ENCODE measurements around the gene BRK1.
"Not testable (repeated sequence)": the region's sequence is repeated elsewhere in the genome, so short reads cannot be mapped to it uniquely, and the experiment has no call there.

The BRK1 gene

GRCh38 chr3:10115326-10116137 is at the start of gene BRK1:
Gene BRK1 (plus strand): TSS chr3:10115675. CDS start chr3:10115702, 27 bp downstream.
- peak; percentile 97 for DNase-seq

- not testable (repeated sequence) for DNase-seq
These were observed 45.4 kb upstream of the BRK1 start for GRCh38 chr3:10070077-10070476.

GRCh38 chr3:10074666-10075065 is 40.8 kb upstream of the BRK1 start:
- peak; percentile 11 for DNase-seq

- DNase-seq: no peak
These were observed 33.6 kb upstream of the BRK1 start for GRCh38 chr3:10081871-10082270.

GRCh38 chr3:10085738-10086137 is 29.7 kb upstream of the BRK1 start:
- no peak for DNase-seq

- DNase-seq: no peak
These were observed 27.2 kb upstream of the BRK1 start for GRCh38 chr3:10088256-10088655.

- no peak for DNase-seq
These were observed 25.3 kb upstream of the BRK1 start for GRCh38 chr3:10090179-10090578.

- not testable (repeated sequence) for DNase-seq
These were observed 24.7 kb upstream of the BRK1 start for GRCh38 chr3:10090774-10091173.

GRCh38 chr3:10091387-10091786 is 24.1 kb upstream of the BRK1 start:
- DNase-seq: not testable (repeated sequence)

GRCh38 chr3:10093678-10094077 is 21.8 kb upstream of the BRK1 start:
- no peak for DNase-seq

- no peak for DNase-seq
These were observed 16.4 kb upstream of the BRK1 start for GRCh38 chr3:10099041-10099440.

- no peak for DNase-seq
These were observed 8.6 kb upstream of the BRK1 start for GRCh38 chr3:10106919-10107318.

- DNase-seq: no peak
These were observed 7.4 kb upstream of the BRK1 start, which contains the start of gene FANCD2OS for GRCh38 chr3:10108091-10108490. Gene FANCD2OS (minus strand): TSS chr3:10108255. CDS start chr3:10104774, 3,481 bp downstream.

GRCh38 chr3:10116138-10116460 is 624 bp downstream of the BRK1 start:
- peak; percentile 73 for DNase-seq

GRCh38 chr3:10116928-10117327 is 1.5 kb downstream of the BRK1 start:
- DNase-seq: no peak

- DNase-seq: no peak
These were observed 3.9 kb downstream of the BRK1 start for GRCh38 chr3:10119376-10119775.

GRCh38 chr3:10121064-10121463 is 5.6 kb downstream of the BRK1 start:
- no peak for DNase-seq

- DNase-seq: no peak
These were observed 7.2 kb downstream of the BRK1 start for GRCh38 chr3:10122724-10123123.

GRCh38 chr3:10135872-10136271 is 20.4 kb downstream of the BRK1 start:
- DNase-seq: not testable (repeated sequence)

GRCh38 chr3:10136426-10137005 is 21.0 kb downstream of the BRK1 start:
- no peak for DNase-seq

- no peak for DNase-seq
These were observed 21.7 kb downstream of the BRK1 start for GRCh38 chr3:10137178-10137577.

- DNase-seq: no peak
These were observed 25.6 kb downstream of the BRK1 start for GRCh38 chr3:10140996-10141546.

GRCh38 chr3:10142707-10143560 is 27.5 kb downstream of the BRK1 start:
- DNase-seq: no peak
